Right atrium auricular region (tissue), 2 donors: Measurements from ENCODE around the gene FAM13A. TPM values are rescaled to one million over a fixed set of nuclear protein-coding genes. Genes with fewer than 3 reads are reported as not detected.

ENCODE experiments used
- DNase-seq: peaks from one replicate; pipeline ENCODE4 v3.0.0-alpha.2; 2019; ENCODE audit warnings: low spot score
- H3K27ac ChIP-seq, 2 donors: fragments of 200-600 bp; sonication (generic); 1 replicate in 1 of 2; 2 replicates in 1 of 2; pipeline ENCODE4 v1.5.1; 2016 to 2019
- H3K27me3 ChIP-seq, 2 donors: fragments of 200-600 bp; sonication (generic); one replicate each; pipeline versions ENCODE4 v1.5.1 to v1.6.0; 2017 to 2019
- H3K36me3 ChIP-seq: fragments of 200-600 bp; sonication (generic); one replicate; pipeline ENCODE4 v1.5.1; 2016
- H3K4me1 ChIP-seq, 2 donors: fragments of 200-600 bp; sonication (generic); one replicate each; pipeline versions ENCODE4 v1.5.1 to v1.6.0; 2017 to 2019
- H3K4me3 ChIP-seq, 2 donors: fragments of 200-600 bp; sonication (generic); 1 replicate in 1 of 2; 2 replicates in 1 of 2; pipeline ENCODE4 v1.5.1; 2017 to 2019; ENCODE audit warnings: mild to moderate bottlenecking in 1 of 2, moderate library complexity in 1 of 2
- H3K9me3 ChIP-seq, 2 donors: fragments of 200-600 bp; sonication (generic); one replicate each; pipeline ENCODE4 v1.5.1; 2019
- total RNA-seq, 2 donors: library from RNA; depleted of rRNA; stranded (reverse); fragments of >200 nt; gene quantifications; one replicate each; pipeline ENCODE4 v1.1.0, GENCODE V29; 2016
- TF ChIP-seq, protein P1 (sequence below), 2 donors: fragments of 200-600 bp; sonication (generic); IDR thresholded peaks; one replicate each; pipeline ENCODE4 v1.5.1; 2019; ENCODE audit warnings: antibody characterized with exemption in 2 of 2

Gene FAM13A
- total RNA-seq, result 10 to 100 TPM in 1 of 2 donors, 1 to 10 TPM in 1; 8.1 to 13.6 TPM

DNA sequence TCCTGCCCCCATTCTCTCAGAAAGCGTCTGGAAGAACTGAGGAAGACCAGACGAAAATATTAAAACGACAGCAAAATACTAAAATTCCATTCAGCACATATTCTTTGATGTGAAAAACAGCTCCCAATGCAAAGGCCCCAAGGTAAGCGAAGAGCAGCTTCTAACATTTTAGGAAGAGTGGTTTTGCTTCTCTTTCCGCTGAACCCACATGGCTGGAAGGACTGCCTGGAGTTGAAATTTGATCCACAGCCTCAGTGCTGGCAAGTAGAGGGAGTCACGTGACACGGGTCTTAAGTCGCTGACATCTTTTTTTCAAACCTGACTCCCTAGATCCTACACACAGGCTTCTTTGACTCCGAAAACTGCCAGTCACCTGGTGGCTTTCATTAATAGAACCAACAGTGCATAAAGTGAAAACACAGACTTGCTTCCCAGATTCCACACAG, at the start of gene FAM13A:
FAM13A (minus strand) TSS at position 233 of the 446 bp plus-strand sequence; CDS start at position 12, 221 bp downstream.
- H3K27ac ChIP-seq, result peak within 1 kb of the TSS; percentile 60 to 61

DNA sequence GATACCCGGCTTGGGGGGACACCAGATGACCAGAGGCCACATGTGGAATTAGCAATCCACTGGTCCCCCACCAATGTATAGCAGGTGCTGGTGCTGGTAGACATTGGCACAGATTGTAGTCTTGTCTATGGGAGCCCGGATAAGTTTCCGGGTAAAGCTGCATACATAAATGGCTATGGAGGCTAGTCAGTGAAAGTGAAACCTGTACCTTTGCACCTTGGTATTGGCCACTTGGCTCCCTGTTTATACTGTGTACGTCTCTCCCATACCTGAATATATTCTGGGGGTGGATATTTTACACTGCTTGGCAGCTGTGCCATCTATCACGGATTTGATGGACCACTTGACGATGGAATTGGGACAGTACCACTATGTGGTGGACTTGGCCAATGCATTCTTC, 48.7 kb upstream of the FAM13A start:
- H3K27ac ChIP-seq, result no peak overlapping the region
- H3K4me3 ChIP-seq, result no peak overlapping the region
- H3K4me1 ChIP-seq, result peaks cover 0 to 8% of the 10 kb centered on the region in 2 donors
- H3K36me3 ChIP-seq, result no peaks in the 10 kb centered on the region
- DNase-seq, result no peak
- TF ChIP-seq, protein P1, sequence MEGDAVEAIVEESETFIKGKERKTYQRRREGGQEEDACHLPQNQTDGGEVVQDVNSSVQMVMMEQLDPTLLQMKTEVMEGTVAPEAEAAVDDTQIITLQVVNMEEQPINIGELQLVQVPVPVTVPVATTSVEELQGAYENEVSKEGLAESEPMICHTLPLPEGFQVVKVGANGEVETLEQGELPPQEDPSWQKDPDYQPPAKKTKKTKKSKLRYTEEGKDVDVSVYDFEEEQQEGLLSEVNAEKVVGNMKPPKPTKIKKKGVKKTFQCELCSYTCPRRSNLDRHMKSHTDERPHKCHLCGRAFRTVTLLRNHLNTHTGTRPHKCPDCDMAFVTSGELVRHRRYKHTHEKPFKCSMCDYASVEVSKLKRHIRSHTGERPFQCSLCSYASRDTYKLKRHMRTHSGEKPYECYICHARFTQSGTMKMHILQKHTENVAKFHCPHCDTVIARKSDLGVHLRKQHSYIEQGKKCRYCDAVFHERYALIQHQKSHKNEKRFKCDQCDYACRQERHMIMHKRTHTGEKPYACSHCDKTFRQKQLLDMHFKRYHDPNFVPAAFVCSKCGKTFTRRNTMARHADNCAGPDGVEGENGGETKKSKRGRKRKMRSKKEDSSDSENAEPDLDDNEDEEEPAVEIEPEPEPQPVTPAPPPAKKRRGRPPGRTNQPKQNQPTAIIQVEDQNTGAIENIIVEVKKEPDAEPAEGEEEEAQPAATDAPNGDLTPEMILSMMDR (IDR thresholded peaks at IDR 0.05), result no peak
- no peaks in the 10 kb centered on the region for H3K27me3 ChIP-seq
- H3K9me3 ChIP-seq, result no peaks in the 10 kb centered on the region

More for the DNA sequence above, at the start of gene FAM13A:
- TF ChIP-seq, protein P1 (IDR thresholded peaks at IDR 0.05), result no peak
- DNase-seq, result peak; percentile 90
- no peaks in the 10 kb centered on the region for H3K36me3 ChIP-seq
- peak within 1 kb of the TSS; percentile 39 to 50 for H3K4me3 ChIP-seq
- H3K9me3 ChIP-seq, result no peaks in the 10 kb centered on the region
- peaks cover 0 to 20% of the 10 kb centered on the region in 2 donors for H3K4me1 ChIP-seq
- H3K27me3 ChIP-seq, result no peaks in the 10 kb centered on the region

DNA sequence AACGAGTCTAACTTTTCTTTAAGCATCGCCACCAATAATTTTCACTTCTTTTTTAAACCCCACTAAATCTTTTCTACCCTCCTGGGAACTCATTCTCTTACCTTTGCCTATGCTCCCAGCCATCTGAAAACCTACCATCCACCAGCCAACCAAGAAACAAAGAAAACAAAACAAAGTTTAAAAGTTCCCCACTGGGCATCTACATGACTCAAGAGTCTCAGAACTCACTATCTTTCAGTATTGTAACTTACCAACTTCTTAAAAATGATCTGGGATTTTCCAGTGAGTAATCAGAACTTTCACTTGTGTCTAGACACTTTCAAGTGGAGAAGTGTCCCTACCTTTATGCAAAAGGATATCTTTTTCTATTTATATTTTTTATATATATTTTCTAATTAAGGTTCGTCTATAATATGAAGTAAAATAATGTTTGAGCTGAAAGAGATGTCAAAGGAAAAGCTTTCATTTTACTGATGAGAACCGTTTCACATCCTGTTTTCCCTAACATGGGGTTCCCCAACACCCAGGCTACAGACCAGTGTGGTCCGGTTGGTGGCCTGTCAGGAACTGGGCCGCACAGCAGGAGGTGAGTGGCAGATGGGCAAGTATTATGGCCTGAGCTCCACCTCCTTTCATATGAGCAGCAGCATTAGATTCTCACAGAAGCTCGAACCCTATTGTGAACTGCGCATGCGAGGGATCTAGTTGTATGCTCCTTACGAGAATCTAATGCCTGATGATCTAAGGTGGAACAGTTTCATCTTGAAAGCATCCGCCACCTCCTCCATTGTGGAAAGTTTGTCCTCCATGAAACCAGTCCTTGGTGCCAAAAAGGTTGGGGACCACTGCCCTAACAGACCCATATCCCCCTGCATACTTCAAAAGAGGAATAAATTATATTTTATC, 44.5 kb upstream of the FAM13A start:
- Histone ChIP-seq H3K27ac (no peak overlapping the region), H3K9me3 (no peaks in the 10 kb centered on the region), H3K27me3 (no peaks in the 10 kb centered on the region), H3K36me3 (no peaks in the 10 kb centered on the region), H3K4me1 (no peaks in the 10 kb centered on the region), H3K4me3 (no peak overlapping the region)
- DNase-seq, result no peak
- TF ChIP-seq, protein P1 (IDR thresholded peaks at IDR 0.05), result no peak

DNA sequence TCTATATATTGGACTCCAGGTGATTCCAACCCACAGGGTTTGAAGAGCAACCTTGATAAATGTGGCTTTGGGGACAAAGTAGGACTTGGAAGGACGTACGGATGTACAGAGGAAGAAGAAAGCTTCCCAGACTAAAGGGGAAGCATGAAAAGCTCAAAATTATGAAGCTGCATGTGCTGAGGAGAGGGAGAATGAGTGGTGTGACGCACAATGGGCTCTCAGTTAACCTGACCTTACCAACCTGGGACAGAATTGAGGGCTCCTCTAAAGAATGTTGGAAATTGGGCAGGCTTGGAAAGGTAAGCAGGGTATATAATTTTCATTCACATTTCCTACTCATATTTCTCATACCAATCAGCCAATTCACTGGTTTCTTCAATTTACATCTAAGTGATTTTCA, 43.9 kb upstream of the FAM13A start:
- TF ChIP-seq, protein P1 (IDR thresholded peaks at IDR 0.05), result no peak
- Histone ChIP-seq H3K4me1 (no peaks in the 10 kb centered on the region), H3K4me3 (no peak overlapping the region), H3K27ac (no peak overlapping the region), H3K27me3 (no peaks in the 10 kb centered on the region), H3K9me3 (no peaks in the 10 kb centered on the region), H3K36me3 (no peaks in the 10 kb centered on the region)
- no peak for DNase-seq

DNA sequence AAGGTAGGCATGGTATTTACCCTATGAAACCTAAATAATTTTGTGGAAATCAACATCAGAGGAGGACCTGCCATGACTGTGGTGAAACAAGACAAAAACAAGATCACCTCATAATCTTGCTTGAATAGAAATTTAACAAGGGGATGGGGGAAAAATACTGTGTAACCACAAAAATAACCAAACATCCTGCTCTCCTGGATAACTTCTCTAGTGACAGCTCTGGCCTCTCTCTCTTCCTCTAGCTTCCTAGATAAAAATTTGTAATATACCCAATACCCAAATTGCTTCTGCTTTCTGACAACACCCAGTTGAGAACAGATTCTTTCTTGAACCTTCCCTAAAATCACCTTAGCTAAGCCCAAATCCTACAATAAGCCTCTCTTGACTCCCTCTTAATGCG, 42.5 kb upstream of the FAM13A start:
- Histone ChIP-seq H3K4me3 (no peak overlapping the region), H3K36me3 (no peaks in the 10 kb centered on the region), H3K27ac (no peak overlapping the region), H3K27me3 (no peaks in the 10 kb centered on the region), H3K9me3 (no peaks in the 10 kb centered on the region), H3K4me1 (no peaks in the 10 kb centered on the region)
- DNase-seq, result no peak
- TF ChIP-seq, protein P1 (IDR thresholded peaks at IDR 0.05), result no peak
